ENCODE results near the gene KBTBD4. TPM values are rescaled to one million over a fixed set of nuclear protein-coding genes. Genes with fewer than 3 reads are reported as not detected.
"Not testable (repeated sequence)": the region's sequence is repeated elsewhere in the genome, so short reads cannot be mapped to it uniquely, and the experiment has no call there.

KBTBD4 gene
- total and polyA plus RNA-seq, 2 experiments from 2014 or later: 16.8 to 35.5 TPM

DNA sequence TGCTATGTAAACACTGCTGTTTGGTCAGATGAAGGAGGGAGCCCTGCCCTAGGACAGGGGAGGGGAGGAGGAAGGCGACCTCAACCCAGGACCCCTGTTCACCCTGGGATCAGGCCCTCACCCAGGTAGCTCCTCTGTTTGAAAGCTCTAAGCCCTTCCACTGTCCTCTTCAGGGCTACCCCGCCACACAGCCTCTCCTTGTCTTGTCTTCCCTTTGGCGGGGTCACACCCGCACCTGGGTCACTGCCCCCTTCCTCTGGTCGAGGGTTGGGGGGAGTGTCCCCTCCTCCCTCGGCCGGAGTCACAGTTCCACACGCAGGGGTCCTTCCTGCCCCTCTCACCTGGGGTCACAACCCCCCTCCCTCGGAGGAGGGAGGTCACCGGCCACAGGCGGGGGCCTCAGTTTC is 13.8 kb downstream of the KBTBD4 start:
- Histone ChIP-seq H3K9ac (peak overlapping the region; percentile 91), H3K4me1 (ENCODE audit: insufficient read depth) (peaks cover 9% of the 10 kb centered on the region; the same call in 1 of the 2 replicates), H3K4me2 (ENCODE audit: unreplicated experiment) (peak overlapping the region; percentile 85), H3K36me3 (ENCODE audit: low read depth) (no peaks in the 10 kb centered on the region), H2AFZ (peak overlapping the region; percentile 90), H3K9me3 (ENCODE audit: low read depth) (no peaks in the 10 kb centered on the region), H3K9me2 (ENCODE audit: insufficient read depth) (no peaks in the 10 kb centered on the region), H3K4me3 (peak overlapping the region; percentile 89), H3K27me3 (replicated peaks; ENCODE audit: insufficient read depth) (no peaks in the 10 kb centered on the region), H3K79me2 (ENCODE audit: insufficient read depth) (peaks cover 44% of the 10 kb centered on the region), H3K27ac (no peak overlapping the region), H4K20me1 (ENCODE audit: insufficient read depth) (no peaks in the 10 kb centered on the region), H3F3A (ENCODE audit: insufficient read depth) (no peaks in the 10 kb centered on the region)
- 14 to 23% methylated on average over 9 to 11 of the region's 11 CpGs for WGBS, 2 experiments (ENCODE audit: low coverage in 1 of 2, low lambda C conversion rate in 2 of 2, missing lambda C conversion rate in 2 of 2)
- in situ Hi-C loops (cut with MboI): no loop called here
- no peak for DNase-seq
- TF ChIP-seq EZH2phosphoT487 (IDR thresholded peaks at IDR 0.05; ENCODE audit: insufficient read depth, low read depth) (no peak), EZH2 (IDR thresholded peaks at IDR 0.05; ENCODE audit: insufficient read depth, poor library complexity, severe bottlenecking) (no peak)

DNA sequence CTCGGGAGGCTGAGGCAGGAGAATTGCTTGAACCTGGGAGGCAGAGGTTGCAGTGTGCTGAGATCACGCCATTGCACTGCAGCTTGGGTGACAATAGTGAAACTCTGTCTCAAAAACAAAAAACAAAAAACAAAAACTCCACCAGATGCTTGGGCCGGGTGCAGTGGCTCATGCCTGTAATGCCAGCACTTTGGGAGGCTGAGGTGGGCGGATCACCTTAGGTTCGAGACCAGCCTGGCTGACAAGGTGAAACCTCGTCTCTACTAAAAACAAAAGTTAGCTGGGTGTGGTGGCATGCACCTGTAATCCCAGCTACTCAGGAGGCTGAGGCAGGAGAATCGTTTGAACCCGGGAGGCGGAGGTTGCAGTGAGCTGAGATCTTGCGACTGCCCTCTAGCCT is 14.4 kb downstream of the KBTBD4 start:
- H3K36me3 ChIP-seq (ENCODE audit: low read depth); H3K9me2 ChIP-seq (ENCODE audit: insufficient read depth); H3F3A ChIP-seq (ENCODE audit: insufficient read depth); DNase-seq; H3K27ac ChIP-seq; H3K9me3 ChIP-seq (ENCODE audit: low read depth); H4K20me1 ChIP-seq (ENCODE audit: insufficient read depth); in situ Hi-C loops (cut with MboI); H3K27me3 ChIP-seq (replicated peaks; ENCODE audit: insufficient read depth); H2AFZ ChIP-seq; H3K4me1 ChIP-seq (ENCODE audit: insufficient read depth): not testable (repeated sequence)
- peak overlapping the region; percentile 85 for H3K4me2 ChIP-seq (ENCODE audit: unreplicated experiment)
- peak overlapping the region; percentile 89; the same call in 1 of the 2 replicates for H3K4me3 ChIP-seq
- peaks cover 38% of the 10 kb centered on the region for H3K79me2 ChIP-seq (ENCODE audit: insufficient read depth)
- H3K9ac ChIP-seq: peak overlapping the region; percentile 91
- WGBS, 2 experiments (ENCODE audit: low coverage in 1 of 2, low lambda C conversion rate in 2 of 2, missing lambda C conversion rate in 2 of 2): 90 to 93% methylated on average over 9 to 10 of the region's 10 CpGs

- H3K9ac ChIP-seq; H3K36me3 ChIP-seq (ENCODE audit: low read depth); in situ Hi-C loops (cut with MboI); H4K20me1 ChIP-seq (ENCODE audit: insufficient read depth); H2AFZ ChIP-seq; DNase-seq; H3K4me3 ChIP-seq; H3K27ac ChIP-seq; H3F3A ChIP-seq (ENCODE audit: insufficient read depth); H3K9me3 ChIP-seq (ENCODE audit: low read depth); H3K4me1 ChIP-seq (ENCODE audit: insufficient read depth); H3K4me2 ChIP-seq (ENCODE audit: unreplicated experiment); H3K27me3 ChIP-seq (replicated peaks; ENCODE audit: insufficient read depth); H3K9me2 ChIP-seq (ENCODE audit: insufficient read depth): not testable (repeated sequence)
- peaks cover 18% of the 10 kb centered on the region for H3K79me2 ChIP-seq (ENCODE audit: insufficient read depth)
- WGBS, 2 experiments (ENCODE audit: low coverage in 1 of 2, low lambda C conversion rate in 2 of 2, missing lambda C conversion rate in 2 of 2): 95 to 98% methylated on average over 4 of the region's 4 CpGs
These were observed 16.4 kb downstream of the KBTBD4 start for GRCh38 chr11:47562393-47562792.

GRCh38 chr11:47560426-47560825 is 18.3 kb downstream of the KBTBD4 start:
- no peaks in the 10 kb centered on the region for H3K36me3 ChIP-seq (ENCODE audit: low read depth)
- no peak overlapping the region for H3K9ac ChIP-seq
- no peak overlapping the region for H3K4me3 ChIP-seq
- H3K4me1 ChIP-seq (ENCODE audit: insufficient read depth): 0 out of 2 replicates have a peak, but pooled peaks cover 3% of the 10 kb centered on the region
- in situ Hi-C loops (cut with MboI): no loop called here
- no peaks in the 10 kb centered on the region for H3K9me3 ChIP-seq (ENCODE audit: low read depth)
- no peak overlapping the region for H2AFZ ChIP-seq
- H3K9me2 ChIP-seq (ENCODE audit: insufficient read depth): no peaks in the 10 kb centered on the region
- no peak for TF ChIP-seq EZH2phosphoT487 (IDR thresholded peaks at IDR 0.05; ENCODE audit: insufficient read depth, low read depth)
- no peak for TF ChIP-seq EZH2 (IDR thresholded peaks at IDR 0.05; ENCODE audit: insufficient read depth, poor library complexity, severe bottlenecking)
- H3K27ac ChIP-seq: no peak overlapping the region
- WGBS, 2 experiments (ENCODE audit: low coverage in 1 of 2, low lambda C conversion rate in 2 of 2, missing lambda C conversion rate in 2 of 2): 72 to 84% methylated on average over 2 of the region's 2 CpGs
- no peaks in the 10 kb centered on the region for H3K79me2 ChIP-seq (ENCODE audit: insufficient read depth)
- H3F3A ChIP-seq (ENCODE audit: insufficient read depth): no peaks in the 10 kb centered on the region
- DNase-seq: peak; percentile 47
- H4K20me1 ChIP-seq (ENCODE audit: insufficient read depth): no peaks in the 10 kb centered on the region
- no peak overlapping the region for H3K4me2 ChIP-seq (ENCODE audit: unreplicated experiment)
- H3K27me3 ChIP-seq (replicated peaks; ENCODE audit: insufficient read depth): no peaks in the 10 kb centered on the region

DNA sequence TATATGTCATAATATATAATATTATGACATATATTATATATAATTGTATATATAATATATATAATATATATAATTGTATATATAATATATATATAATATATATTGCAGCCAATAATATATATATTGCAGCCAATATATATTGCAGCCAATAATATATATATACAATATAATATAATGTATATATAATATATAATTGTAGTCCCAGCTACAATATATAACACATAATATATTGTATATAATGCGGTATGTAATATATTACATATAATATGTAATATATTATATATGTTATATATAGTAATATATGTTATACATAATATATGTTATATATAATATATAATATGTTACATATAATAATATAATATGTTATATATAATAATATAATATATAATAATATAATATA is 20.1 kb downstream of the KBTBD4 start:
- Histone ChIP-seq H3K4me2 (ENCODE audit: unreplicated experiment) (no peak overlapping the region), H3K9me3 (ENCODE audit: low read depth) (no peaks in the 10 kb centered on the region), H3K79me2 (ENCODE audit: insufficient read depth) (no peaks in the 10 kb centered on the region), H3K4me1 (ENCODE audit: insufficient read depth) (no peaks in the 10 kb centered on the region), H3F3A (ENCODE audit: insufficient read depth) (peaks cover 8% of the 10 kb centered on the region), H3K27ac (no peak overlapping the region), H3K36me3 (ENCODE audit: low read depth) (no peaks in the 10 kb centered on the region), H3K9me2 (ENCODE audit: insufficient read depth) (no peaks in the 10 kb centered on the region), H2AFZ (no peak overlapping the region), H3K4me3 (no peak overlapping the region), H3K9ac (no peak overlapping the region), H4K20me1 (ENCODE audit: insufficient read depth) (no peaks in the 10 kb centered on the region), H3K27me3 (replicated peaks; ENCODE audit: insufficient read depth) (no peaks in the 10 kb centered on the region)
- in situ Hi-C loops (cut with MboI): no loop called here
- TF ChIP-seq EZH2 (IDR thresholded peaks at IDR 0.05; ENCODE audit: insufficient read depth, poor library complexity, severe bottlenecking) (no peak), EZH2phosphoT487 (IDR thresholded peaks at IDR 0.05; ENCODE audit: insufficient read depth, low read depth) (no peak)
- 96 to 100% methylated on average over 1 of the region's 1 CpG for WGBS, 2 experiments (ENCODE audit: low coverage in 1 of 2, low lambda C conversion rate in 2 of 2, missing lambda C conversion rate in 2 of 2)
- no peak for DNase-seq

- H3K4me2 ChIP-seq (ENCODE audit: unreplicated experiment); DNase-seq; H3K9ac ChIP-seq; H3K9me3 ChIP-seq (ENCODE audit: low read depth); H3K4me1 ChIP-seq (ENCODE audit: insufficient read depth); H3K9me2 ChIP-seq (ENCODE audit: insufficient read depth); H3K4me3 ChIP-seq; H4K20me1 ChIP-seq (ENCODE audit: insufficient read depth); H3K79me2 ChIP-seq (ENCODE audit: insufficient read depth); H3K36me3 ChIP-seq (ENCODE audit: low read depth); H3K27me3 ChIP-seq (replicated peaks; ENCODE audit: insufficient read depth); H3K27ac ChIP-seq; H2AFZ ChIP-seq; in situ Hi-C loops (cut with MboI): not testable (repeated sequence)
- peaks cover 10% of the 10 kb centered on the region for H3F3A ChIP-seq (ENCODE audit: insufficient read depth)
- WGBS, 2 experiments (ENCODE audit: low coverage in 1 of 2, low lambda C conversion rate in 2 of 2, missing lambda C conversion rate in 2 of 2): 96 to 97% methylated on average over 12 of the region's 12 CpGs
These were observed 21.8 kb downstream of the KBTBD4 start for GRCh38 chr11:47557004-47557403.

All from GM23248 (cell line).